Measurements from ENCODE around the gene HLA-DQB1.

DNA sequence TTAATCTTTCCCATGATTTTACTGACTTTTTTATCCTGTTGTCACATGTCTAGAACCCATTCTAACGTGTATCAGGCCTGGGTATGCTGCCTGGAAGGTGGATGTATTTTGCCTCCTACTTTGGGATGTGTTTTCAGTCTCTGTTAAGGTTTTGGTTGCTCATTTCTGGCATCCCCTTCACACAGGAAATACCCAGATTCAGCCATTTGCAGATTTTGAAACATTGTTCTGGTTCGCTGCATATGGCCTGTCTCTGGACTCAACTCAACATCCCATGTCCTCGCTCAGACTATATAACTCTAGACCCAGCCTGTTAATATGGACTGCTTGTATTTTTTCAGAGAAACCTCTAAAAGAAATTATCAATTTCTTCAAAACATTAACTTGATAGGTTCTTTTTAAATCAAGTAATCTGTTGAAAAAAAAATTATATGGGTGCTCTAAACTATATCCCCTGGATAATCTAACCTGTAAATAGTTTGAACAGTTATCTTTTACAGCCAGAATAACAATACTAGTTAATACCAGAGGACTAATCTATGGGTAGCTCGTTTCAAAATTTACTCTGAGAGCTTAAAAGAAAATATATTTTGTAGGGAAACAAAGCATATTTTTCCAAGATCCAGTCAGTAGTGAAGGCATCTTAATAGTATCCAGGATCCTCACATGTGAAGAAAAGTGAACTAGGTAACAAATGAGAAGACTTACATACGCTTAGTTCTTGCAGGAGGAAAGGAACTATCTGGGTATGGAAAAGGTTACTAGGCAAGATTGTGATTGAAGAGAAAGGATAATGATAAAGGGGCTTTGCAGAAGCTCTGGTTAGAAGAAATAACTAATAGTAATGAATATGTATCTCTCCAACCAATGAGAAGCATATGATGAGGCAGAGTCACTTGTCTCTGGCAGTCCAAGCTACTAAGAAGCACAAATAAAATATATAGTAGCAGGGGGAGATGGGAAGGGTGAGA lies 23.4 kb upstream of the HLA-DQB1 start:
- TF ChIP-seq, protein P1, sequence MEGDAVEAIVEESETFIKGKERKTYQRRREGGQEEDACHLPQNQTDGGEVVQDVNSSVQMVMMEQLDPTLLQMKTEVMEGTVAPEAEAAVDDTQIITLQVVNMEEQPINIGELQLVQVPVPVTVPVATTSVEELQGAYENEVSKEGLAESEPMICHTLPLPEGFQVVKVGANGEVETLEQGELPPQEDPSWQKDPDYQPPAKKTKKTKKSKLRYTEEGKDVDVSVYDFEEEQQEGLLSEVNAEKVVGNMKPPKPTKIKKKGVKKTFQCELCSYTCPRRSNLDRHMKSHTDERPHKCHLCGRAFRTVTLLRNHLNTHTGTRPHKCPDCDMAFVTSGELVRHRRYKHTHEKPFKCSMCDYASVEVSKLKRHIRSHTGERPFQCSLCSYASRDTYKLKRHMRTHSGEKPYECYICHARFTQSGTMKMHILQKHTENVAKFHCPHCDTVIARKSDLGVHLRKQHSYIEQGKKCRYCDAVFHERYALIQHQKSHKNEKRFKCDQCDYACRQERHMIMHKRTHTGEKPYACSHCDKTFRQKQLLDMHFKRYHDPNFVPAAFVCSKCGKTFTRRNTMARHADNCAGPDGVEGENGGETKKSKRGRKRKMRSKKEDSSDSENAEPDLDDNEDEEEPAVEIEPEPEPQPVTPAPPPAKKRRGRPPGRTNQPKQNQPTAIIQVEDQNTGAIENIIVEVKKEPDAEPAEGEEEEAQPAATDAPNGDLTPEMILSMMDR (conservative IDR thresholded peaks at IDR 0.05; ENCODE audit: low read length): no peak
- no peak for TF ChIP-seq EZH2phosphoT487 (IDR thresholded peaks at IDR 0.05; ENCODE audit: borderline replicate concordance)

Data from Loucy (cell line).